WTC11 (cell line): ENCODE measurements around the gene SCYL3. TPM values are rescaled to one million over a fixed set of nuclear protein-coding genes. Genes with fewer than 3 reads are reported as not detected.
"Not testable (repeated sequence)": the region's sequence is repeated elsewhere in the genome, so short reads cannot be mapped to it uniquely, and the experiment has no call there.

Experiments
- ATAC-seq: fragments of 200-7000 bp; cut with Tn5 transposase; 2 replicates; pipeline ENCODE4 v1.10.0; 2021; ENCODE audit warnings: mild to moderate bottlenecking, moderate library complexity
- CTCF ChIA-PET: fragments of 300-600 bp; sonication (Branson Sonifier 250); formaldehyde crosslinking; loops from one replicate; lab custom pipeline; 2021; ENCODE audit warnings: antibody characterized with exemption; lab: Charles Lee
- POLR2A ChIA-PET: fragments of 350-600 bp; sonication (Branson Sonifier 250); formaldehyde crosslinking; loops from one replicate; lab custom pipeline; 2021; ENCODE audit warnings: antibody characterized with exemption; lab: Charles Lee
- DNase-seq: peaks from one replicate; pipeline ENCODE4 v3.0.0; 2021; ENCODE audit warnings: low spot score
- H3K27ac Mint-ChIP-seq: 2 replicates; pipeline ENCODE4 v1.8.0; 2021; ENCODE audit warnings: mixed read lengths
- H3K27me3 Mint-ChIP-seq: 2 replicates; pipeline ENCODE4 v1.8.0; 2021; ENCODE audit warnings: low read depth, mild to moderate bottlenecking, moderate library complexity, mixed read lengths
- H3K36me3 Mint-ChIP-seq: 2 replicates; pipeline ENCODE4 v1.8.0; 2021; ENCODE audit warnings: mixed read lengths
- H3K4me1 Mint-ChIP-seq: 2 replicates; pipeline ENCODE4 v1.8.0; 2022; ENCODE audit warnings: mixed read lengths
- H3K4me3 Mint-ChIP-seq: 2 replicates; pipeline ENCODE4 v1.8.0; 2021; ENCODE audit warnings: mild to moderate bottlenecking, moderate library complexity, mixed read lengths
- H3K9me3 Mint-ChIP-seq: 2 replicates; pipeline ENCODE4 v1.8.0; 2021; ENCODE audit warnings: mixed read lengths
- GRHL2 ChIP-seq: fragments of 250-450 bp; sonication (Bioruptor Pico); IDR thresholded peaks from 2 replicates; pipeline ENCODE4 v1.8.0; 2022; ENCODE audit warnings: mild to moderate bottlenecking, moderate library complexity; ENCODE audit not compliant: insufficient replicate concordance, severe bottlenecking
- GTF2I ChIP-seq: fragments of 250-450 bp; sonication (Bioruptor Pico); conservative IDR thresholded peaks from 2 replicates; pipeline ENCODE4 v1.4.0; 2021; ENCODE audit warnings: mild to moderate bottlenecking
- JUN ChIP-seq: sonication (generic); formaldehyde crosslinking; IDR thresholded peaks from 2 replicates; pipeline ENCODE4 v1.8.0; 2023; ENCODE audit warnings: mild to moderate bottlenecking, missing genetic modification reagents
- NFATC4 ChIP-seq: fragments of 250-450 bp; sonication (Bioruptor Pico); IDR thresholded peaks from 2 replicates; pipeline ENCODE4 v1.9.0; 2021; ENCODE audit warnings: mild to moderate bottlenecking
- PRRX2 ChIP-seq: fragments of 250-450 bp; sonication (Bioruptor Pico); IDR thresholded peaks from 2 replicates; pipeline ENCODE4 v1.8.0; 2021; ENCODE audit warnings: mild to moderate bottlenecking
- RORB ChIP-seq: fragments of 250-450 bp; sonication (Bioruptor Pico); IDR thresholded peaks from 2 replicates; pipeline ENCODE4 v1.9.0; 2021; ENCODE audit warnings: mild to moderate bottlenecking
- SP1 ChIP-seq: sonication (generic); formaldehyde crosslinking; conservative IDR thresholded peaks from 2 replicates; pipeline ENCODE4 v1.8.1; 2022; ENCODE audit warnings: missing genetic modification reagents
- ZNF232 ChIP-seq: sonication (generic); formaldehyde crosslinking; IDR thresholded peaks from 2 replicates; pipeline ENCODE4 v1.8.0; 2022; ENCODE audit warnings: mild to moderate bottlenecking, missing genetic modification reagents
- ZNF263 ChIP-seq: sonication (generic); formaldehyde crosslinking; IDR thresholded peaks from 2 replicates; pipeline ENCODE4 v1.8.1; 2022; ENCODE audit warnings: low read depth, mild to moderate bottlenecking, moderate library complexity, missing genetic modification reagents
- ZNF416 ChIP-seq: fragments of 250-450 bp; sonication (Bioruptor Pico); IDR thresholded peaks from 2 replicates; pipeline ENCODE4 v1.9.0; 2021; ENCODE audit warnings: mild to moderate bottlenecking, inconsistent platforms
- ZNF671 ChIP-seq: fragments of 250-450 bp; sonication (Bioruptor Pico); IDR thresholded peaks from 2 replicates; pipeline ENCODE4 v1.8.0; 2021; ENCODE audit warnings: mild to moderate bottlenecking
- total RNA-seq: library from RNA; stranded (reverse); gene quantifications from 3 replicates; pipeline ENCODE4 v1.2.3, GENCODE V29; 2021
- TF ChIP-seq, protein P1 (sequence below): sonication (generic); formaldehyde crosslinking; IDR thresholded peaks from 2 replicates; pipeline ENCODE4 v1.8.0; 2022; ENCODE audit warnings: missing genetic modification reagents
- TF ChIP-seq, protein P2 (sequence below): sonication (generic); formaldehyde crosslinking; IDR thresholded peaks from 2 replicates; pipeline ENCODE4 v1.8.0; 2022; ENCODE audit warnings: mild to moderate bottlenecking, missing genetic modification reagents
- TF ChIP-seq, protein P3 (sequence below): fragments of 250-450 bp; sonication (Bioruptor Pico); conservative IDR thresholded peaks from 2 replicates; pipeline ENCODE4 v1.9.0; 2021; ENCODE audit warnings: mild to moderate bottlenecking
- TF ChIP-seq, protein P4 (sequence below): fragments of 250-450 bp; sonication (Bioruptor Pico); IDR thresholded peaks from 2 replicates; pipeline ENCODE4 v1.9.0; 2021; ENCODE audit warnings: mild to moderate bottlenecking
- TF ChIP-seq, protein P5 (sequence below): sonication (generic); formaldehyde crosslinking; IDR thresholded peaks from 2 replicates; pipeline ENCODE4 v1.8.0; 2022; ENCODE audit warnings: mild to moderate bottlenecking, missing genetic modification reagents
- TF ChIP-seq, protein P6 (sequence below): sonication (generic); formaldehyde crosslinking; IDR thresholded peaks from 2 replicates; pipeline ENCODE4 v1.8.0; 2022; ENCODE audit warnings: mild to moderate bottlenecking, missing genetic modification reagents

SCYL3 gene
- total RNA-seq, 1 experiment from 2014 or later, result 5.3 TPM

DNA sequence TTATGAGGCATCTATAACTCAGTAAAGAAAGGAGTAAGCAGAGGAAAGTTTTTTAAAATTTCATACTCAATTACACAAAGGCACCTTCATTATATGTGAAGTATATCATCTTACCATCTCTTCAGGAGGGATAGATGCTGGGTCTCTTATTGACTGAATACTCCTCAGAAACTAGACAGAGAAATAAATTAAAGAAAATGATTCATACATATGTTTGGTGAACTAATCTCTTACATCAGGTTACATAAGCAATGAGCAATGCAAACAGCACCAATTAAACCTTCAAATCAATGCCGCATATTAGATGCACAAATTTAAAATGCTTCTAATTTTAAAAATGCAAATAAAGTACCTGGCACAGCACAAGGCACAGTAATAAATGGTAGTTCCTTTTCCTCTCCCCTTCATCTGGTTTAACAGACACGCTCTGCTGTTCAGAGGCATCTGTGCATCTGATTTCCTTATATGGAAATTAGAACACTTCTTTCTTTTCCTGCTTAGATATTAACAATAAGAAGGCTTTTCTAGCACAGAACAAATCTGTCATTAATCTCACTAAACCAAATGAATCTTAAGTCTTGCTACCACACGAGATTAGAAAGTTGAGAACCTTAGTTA is 20.0 kb downstream of the SCYL3 start (continued):
- TF ChIP-seq, protein P1, sequence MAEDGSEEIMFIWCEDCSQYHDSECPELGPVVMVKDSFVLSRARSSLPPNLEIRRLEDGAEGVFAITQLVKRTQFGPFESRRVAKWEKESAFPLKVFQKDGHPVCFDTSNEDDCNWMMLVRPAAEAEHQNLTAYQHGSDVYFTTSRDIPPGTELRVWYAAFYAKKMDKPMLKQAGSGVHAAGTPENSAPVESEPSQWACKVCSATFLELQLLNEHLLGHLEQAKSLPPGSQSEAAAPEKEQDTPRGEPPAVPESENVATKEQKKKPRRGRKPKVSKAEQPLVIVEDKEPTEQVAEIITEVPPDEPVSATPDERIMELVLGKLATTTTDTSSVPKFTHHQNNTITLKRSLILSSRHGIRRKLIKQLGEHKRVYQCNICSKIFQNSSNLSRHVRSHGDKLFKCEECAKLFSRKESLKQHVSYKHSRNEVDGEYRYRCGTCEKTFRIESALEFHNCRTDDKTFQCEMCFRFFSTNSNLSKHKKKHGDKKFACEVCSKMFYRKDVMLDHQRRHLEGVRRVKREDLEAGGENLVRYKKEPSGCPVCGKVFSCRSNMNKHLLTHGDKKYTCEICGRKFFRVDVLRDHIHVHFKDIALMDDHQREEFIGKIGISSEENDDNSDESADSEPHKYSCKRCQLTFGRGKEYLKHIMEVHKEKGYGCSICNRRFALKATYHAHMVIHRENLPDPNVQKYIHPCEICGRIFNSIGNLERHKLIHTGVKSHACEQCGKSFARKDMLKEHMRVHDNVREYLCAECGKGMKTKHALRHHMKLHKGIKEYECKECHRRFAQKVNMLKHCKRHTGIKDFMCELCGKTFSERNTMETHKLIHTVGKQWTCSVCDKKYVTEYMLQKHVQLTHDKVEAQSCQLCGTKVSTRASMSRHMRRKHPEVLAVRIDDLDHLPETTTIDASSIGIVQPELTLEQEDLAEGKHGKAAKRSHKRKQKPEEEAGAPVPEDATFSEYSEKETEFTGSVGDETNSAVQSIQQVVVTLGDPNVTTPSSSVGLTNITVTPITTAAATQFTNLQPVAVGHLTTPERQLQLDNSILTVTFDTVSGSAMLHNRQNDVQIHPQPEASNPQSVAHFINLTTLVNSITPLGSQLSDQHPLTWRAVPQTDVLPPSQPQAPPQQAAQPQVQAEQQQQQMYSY, result no peak
- TF ChIP-seq, protein P2, sequence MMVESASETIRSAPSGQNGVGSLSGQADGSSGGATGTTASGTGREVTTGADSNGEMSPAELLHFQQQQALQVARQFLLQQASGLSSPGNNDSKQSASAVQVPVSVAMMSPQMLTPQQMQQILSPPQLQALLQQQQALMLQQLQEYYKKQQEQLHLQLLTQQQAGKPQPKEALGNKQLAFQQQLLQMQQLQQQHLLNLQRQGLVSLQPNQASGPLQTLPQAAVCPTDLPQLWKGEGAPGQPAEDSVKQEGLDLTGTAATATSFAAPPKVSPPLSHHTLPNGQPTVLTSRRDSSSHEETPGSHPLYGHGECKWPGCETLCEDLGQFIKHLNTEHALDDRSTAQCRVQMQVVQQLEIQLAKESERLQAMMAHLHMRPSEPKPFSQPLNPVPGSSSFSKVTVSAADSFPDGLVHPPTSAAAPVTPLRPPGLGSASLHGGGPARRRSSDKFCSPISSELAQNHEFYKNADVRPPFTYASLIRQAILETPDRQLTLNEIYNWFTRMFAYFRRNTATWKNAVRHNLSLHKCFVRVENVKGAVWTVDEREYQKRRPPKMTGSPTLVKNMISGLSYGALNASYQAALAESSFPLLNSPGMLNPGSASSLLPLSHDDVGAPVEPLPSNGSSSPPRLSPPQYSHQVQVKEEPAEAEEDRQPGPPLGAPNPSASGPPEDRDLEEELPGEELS, result no peak

DNA sequence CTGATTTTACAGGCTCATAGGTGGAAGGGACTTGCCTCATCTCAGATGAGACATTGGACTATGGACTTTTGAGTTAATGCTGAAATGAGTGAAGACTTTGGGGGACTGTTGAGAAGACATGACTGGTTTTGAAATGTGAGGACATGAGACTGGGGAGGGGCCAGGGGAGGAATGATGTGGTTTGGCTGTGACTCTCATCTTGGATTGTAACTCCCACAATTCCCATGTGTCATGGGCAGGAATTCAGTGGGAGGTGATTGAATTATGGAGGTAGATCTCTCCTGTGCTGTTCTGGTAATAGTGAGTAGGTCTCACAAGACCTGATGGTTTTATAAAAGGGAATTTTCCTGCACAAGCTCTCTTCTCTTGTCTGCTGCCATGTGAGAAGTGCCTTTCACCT is 20.8 kb downstream of the SCYL3 start:
- Mint-ChIP-seq H3K4me1 (no peaks in the 10 kb centered on the region), H3K9me3 (peaks cover 31% of the 10 kb centered on the region), H3K4me3 (no peak overlapping the region), H3K27ac (no peak overlapping the region), H3K27me3 (no peaks in the 10 kb centered on the region), H3K36me3 (peaks cover 78% of the 10 kb centered on the region)
- ChIA-PET POLR2A (no interaction called here), CTCF (no interaction called here)
- DNase-seq (no peak), ATAC-seq (no peak)
- TF ChIP-seq SP1 (CRISPR knock-in tag) (no peak), GRHL2 (CRISPR knock-in tag) (no peak), NFATC4 (CRISPR knock-in tag) (no peak), GTF2I (CRISPR knock-in tag) (no peak), ZNF263 (no peak), ZNF232 (CRISPR knock-in tag) (no peak), RORB (CRISPR knock-in tag) (no peak), PRRX2 (no peak), JUN (no peak), ZNF416 (CRISPR knock-in tag) (no peak), ZNF671 (CRISPR knock-in tag) (no peak)
- TF ChIP-seq, protein P3, sequence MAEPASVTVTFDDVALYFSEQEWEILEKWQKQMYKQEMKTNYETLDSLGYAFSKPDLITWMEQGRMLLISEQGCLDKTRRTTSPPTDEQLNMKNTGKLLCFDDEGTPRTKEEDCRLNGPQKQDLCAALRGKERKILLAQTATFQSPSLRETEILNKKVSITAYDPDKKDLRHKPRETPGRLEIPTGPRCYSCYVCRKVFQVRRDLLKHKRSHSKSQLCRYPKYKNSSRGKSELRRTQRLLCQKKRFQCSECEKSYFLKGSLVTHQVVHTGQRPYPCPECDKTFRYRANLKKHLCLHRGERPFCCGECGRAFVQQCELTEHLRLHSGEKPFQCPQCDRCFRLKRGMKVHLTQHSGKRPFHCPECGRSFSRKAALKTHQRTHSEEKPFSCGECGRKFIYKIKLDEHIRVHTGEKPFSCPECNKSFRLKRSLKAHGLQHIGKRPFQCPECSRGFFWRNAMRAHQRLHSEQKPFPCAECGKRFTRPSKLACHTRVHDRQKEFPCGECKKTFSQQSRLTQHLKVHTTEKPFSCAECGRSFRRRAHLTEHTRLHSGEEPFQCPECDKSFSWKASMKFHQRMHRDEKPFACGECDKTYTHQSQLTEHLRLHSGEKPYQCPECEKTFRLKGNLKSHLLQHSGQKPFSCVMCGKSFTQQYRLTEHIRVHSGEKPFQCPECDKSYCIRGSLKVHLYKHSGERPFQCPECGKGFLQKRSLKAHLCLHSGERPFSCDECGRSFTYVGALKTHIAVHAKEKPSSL (CRISPR knock-in tag), result no peak
- TF ChIP-seq, protein P4, sequence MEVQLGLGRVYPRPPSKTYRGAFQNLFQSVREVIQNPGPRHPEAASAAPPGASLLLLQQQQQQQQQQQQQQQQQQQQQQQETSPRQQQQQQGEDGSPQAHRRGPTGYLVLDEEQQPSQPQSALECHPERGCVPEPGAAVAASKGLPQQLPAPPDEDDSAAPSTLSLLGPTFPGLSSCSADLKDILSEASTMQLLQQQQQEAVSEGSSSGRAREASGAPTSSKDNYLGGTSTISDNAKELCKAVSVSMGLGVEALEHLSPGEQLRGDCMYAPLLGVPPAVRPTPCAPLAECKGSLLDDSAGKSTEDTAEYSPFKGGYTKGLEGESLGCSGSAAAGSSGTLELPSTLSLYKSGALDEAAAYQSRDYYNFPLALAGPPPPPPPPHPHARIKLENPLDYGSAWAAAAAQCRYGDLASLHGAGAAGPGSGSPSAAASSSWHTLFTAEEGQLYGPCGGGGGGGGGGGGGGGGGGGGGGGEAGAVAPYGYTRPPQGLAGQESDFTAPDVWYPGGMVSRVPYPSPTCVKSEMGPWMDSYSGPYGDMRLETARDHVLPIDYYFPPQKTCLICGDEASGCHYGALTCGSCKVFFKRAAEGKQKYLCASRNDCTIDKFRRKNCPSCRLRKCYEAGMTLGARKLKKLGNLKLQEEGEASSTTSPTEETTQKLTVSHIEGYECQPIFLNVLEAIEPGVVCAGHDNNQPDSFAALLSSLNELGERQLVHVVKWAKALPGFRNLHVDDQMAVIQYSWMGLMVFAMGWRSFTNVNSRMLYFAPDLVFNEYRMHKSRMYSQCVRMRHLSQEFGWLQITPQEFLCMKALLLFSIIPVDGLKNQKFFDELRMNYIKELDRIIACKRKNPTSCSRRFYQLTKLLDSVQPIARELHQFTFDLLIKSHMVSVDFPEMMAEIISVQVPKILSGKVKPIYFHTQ (CRISPR knock-in tag), result no peak
- TF ChIP-seq, protein P5, sequence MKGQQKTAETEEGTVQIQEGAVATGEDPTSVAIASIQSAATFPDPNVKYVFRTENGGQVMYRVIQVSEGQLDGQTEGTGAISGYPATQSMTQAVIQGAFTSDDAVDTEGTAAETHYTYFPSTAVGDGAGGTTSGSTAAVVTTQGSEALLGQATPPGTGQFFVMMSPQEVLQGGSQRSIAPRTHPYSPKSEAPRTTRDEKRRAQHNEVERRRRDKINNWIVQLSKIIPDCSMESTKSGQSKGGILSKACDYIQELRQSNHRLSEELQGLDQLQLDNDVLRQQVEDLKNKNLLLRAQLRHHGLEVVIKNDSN, result no peak
- TF ChIP-seq, protein P6, sequence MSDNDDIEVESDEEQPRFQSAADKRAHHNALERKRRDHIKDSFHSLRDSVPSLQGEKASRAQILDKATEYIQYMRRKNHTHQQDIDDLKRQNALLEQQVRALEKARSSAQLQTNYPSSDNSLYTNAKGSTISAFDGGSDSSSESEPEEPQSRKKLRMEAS (CRISPR knock-in tag), result no peak

DNA sequence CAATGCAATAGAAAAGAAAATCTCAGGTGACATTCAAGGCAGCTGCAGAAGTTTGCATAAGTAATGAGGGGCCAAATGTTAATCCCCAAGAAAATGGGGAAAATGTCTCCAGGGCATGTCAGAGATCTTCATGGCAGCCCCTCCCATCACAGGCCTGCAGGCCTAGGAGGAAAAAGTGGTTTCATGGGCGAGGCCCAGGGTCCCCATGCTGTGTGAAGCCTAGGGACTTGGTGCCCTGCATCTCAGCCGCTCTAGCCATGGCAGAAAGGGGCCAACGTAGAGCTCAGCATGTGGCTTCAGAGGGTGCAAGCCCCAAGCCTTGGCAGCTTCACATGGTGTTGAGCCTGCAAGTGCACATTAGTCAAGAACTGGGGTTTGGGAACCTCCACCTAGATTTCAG is 21.7 kb downstream of the SCYL3 start:
- H3K4me1 Mint-ChIP-seq, POLR2A ChIA-PET, H3K27me3 Mint-ChIP-seq, CTCF ChIA-PET, DNase-seq, ATAC-seq, H3K27ac Mint-ChIP-seq, H3K4me3 Mint-ChIP-seq: not testable (repeated sequence)
- peaks cover 31% of the 10 kb centered on the region for H3K9me3 Mint-ChIP-seq
- peaks cover 78% of the 10 kb centered on the region for H3K36me3 Mint-ChIP-seq
